ENCODE results near the gene KXD1.
"Not testable (repeated sequence)": the region's sequence is repeated elsewhere in the genome, so short reads cannot be mapped to it uniquely, and the experiment has no call there.

The KXD1 gene

DNA sequence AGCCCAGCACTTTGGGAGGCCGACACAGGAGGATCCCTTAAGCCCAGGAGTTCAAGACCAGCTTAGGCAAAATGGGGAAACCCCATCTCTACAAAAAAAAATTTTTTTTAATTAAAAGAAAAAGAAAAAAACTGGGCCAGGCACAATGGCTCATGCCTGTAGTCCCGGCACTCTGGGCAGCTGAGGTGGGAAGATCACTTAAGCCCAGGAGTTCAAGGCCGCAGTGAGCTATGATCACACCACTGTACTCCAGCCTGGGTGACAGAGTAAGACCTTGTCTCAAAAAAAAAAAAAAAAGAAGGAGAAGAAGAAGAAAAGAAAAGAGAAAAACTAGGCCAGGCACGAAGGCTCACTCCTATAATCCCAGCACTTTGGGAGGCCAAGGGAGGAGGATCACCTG lies 40.1 kb upstream of the KXD1 start:
- H3K4me3 ChIP-seq (ENCODE audit: control insufficient read depth, low read depth, low read length): no peak overlapping the region
- TF ChIP-seq, protein P1, sequence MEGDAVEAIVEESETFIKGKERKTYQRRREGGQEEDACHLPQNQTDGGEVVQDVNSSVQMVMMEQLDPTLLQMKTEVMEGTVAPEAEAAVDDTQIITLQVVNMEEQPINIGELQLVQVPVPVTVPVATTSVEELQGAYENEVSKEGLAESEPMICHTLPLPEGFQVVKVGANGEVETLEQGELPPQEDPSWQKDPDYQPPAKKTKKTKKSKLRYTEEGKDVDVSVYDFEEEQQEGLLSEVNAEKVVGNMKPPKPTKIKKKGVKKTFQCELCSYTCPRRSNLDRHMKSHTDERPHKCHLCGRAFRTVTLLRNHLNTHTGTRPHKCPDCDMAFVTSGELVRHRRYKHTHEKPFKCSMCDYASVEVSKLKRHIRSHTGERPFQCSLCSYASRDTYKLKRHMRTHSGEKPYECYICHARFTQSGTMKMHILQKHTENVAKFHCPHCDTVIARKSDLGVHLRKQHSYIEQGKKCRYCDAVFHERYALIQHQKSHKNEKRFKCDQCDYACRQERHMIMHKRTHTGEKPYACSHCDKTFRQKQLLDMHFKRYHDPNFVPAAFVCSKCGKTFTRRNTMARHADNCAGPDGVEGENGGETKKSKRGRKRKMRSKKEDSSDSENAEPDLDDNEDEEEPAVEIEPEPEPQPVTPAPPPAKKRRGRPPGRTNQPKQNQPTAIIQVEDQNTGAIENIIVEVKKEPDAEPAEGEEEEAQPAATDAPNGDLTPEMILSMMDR (IDR thresholded peaks at IDR 0.05; ENCODE audit: control insufficient read depth, insufficient read depth, low read depth, low read length, missing control alignments): no peak
- DNase-seq (ENCODE audit: low read depth): no peak

DNA sequence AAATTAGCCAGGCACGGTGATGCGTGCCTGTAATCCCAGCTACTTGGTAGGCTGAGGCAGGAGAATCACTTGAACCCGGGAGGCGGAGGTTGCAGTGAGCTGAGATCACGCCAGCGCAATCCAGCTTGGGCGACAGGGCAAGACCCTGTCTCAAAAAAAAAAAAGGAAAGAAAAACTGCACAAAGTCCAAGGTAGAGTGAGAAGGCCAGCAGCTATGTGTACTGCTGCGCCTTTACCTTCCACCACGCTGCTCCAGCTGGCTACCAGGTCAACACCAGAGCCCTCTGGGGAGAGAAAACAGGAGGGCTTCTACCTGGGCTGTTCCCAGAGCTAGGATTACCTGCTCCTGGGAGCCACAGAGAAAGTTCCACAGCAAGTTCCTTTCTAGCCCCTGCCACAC lies 39.0 kb upstream of the KXD1 start:
- TF ChIP-seq, protein P1 (IDR thresholded peaks at IDR 0.05; ENCODE audit: control insufficient read depth, insufficient read depth, low read depth, low read length, missing control alignments): no peak
- DNase-seq (ENCODE audit: low read depth): no peak
- no peak overlapping the region for H3K4me3 ChIP-seq (ENCODE audit: control insufficient read depth, low read depth, low read length)

DNA sequence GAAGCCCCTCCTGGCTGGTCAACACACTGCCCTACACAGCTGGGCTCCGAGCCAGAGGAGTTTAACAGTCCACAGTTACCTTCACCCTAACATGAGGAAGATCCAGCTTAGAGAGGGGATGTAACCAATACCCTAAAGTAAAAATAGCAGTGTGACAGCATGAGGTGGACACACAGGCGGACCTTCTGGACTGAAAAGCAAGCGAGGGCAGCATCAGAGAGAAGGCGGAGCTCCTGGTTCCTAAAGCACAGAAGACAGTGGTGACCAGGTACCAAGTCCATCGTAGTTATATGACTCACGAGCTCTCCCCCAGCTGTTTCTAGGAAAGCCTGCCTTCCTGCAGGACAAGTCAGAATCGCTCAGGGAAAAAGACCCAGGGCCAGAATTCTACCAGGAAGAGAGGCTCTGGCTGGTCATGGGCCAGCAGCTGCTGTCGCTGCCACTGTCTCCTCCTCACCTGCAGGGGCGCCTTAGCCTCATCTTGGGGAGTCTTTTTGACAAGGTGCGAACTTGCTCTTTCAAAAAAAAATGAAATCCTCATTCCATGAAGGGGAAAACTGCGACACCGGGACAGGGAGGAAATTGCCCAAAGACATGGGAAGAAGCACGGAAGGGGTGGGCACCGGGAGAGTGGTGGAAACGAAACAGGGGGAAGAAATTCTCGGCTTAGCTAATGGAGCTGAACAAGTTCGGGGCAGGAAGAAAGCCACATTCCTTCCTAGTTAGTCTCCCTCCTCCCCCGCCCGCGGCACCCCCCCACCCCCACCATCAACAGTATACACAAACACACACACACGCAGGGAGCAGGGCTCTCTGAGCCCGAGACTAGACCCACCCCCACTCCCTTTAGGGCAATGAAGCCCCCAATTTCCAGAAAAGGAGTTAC lies 37.5 kb upstream of the KXD1 start:
- TF ChIP-seq, protein P1 (IDR thresholded peaks at IDR 0.05; ENCODE audit: control insufficient read depth, insufficient read depth, low read depth, low read length, missing control alignments): peak; percentile 66
- peak overlapping the region; percentile 82 for H3K4me3 ChIP-seq (ENCODE audit: control insufficient read depth, low read depth, low read length)
- no peak for DNase-seq (ENCODE audit: low read depth)

DNA sequence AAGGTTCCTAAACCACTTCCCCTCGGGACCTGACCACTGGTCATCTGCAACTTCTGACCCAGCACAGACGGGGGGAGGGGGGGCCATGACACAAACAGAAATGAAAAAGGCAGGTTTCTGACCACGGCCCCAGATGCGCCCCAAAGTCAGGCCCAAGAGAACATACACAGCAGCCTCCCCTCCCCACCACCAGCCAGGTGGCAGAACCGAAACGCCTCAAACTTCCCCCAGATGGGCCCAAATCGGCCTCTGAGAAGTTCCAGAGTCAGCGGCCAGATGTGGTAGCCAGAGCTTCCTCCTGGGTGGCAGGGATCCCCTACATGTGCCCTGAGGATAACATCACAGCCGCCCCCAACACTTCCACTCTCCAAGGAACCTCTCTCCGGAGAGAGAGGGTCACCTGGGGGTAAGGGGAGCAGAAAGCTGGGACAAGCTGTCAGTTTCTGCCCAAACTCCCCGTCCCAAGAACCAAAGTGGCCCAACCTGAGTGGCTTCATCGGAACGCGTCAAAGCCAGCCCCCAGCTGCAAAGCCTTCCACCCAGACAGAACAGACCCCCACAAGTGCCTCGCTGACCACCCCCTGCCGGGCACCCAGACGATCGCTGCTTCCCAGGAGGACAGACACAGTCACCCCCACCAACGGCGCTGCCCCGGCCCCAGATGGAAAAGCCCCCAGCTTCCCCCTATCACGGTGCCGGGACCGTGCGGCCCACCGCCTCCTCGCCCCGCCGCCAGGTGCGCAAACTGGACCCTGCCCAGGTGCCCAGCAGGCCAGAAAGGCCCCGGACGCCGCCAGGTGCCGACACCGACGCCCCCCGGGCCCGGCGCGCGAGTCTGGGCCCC lies 36.6 kb upstream of the KXD1 start:
- no peak for DNase-seq (ENCODE audit: low read depth)
- H3K4me3 ChIP-seq (ENCODE audit: control insufficient read depth, low read depth, low read length): peak overlapping the region; percentile 82
- TF ChIP-seq, protein P1 (IDR thresholded peaks at IDR 0.05; ENCODE audit: control insufficient read depth, insufficient read depth, low read depth, low read length, missing control alignments): peak; percentile 5

DNA sequence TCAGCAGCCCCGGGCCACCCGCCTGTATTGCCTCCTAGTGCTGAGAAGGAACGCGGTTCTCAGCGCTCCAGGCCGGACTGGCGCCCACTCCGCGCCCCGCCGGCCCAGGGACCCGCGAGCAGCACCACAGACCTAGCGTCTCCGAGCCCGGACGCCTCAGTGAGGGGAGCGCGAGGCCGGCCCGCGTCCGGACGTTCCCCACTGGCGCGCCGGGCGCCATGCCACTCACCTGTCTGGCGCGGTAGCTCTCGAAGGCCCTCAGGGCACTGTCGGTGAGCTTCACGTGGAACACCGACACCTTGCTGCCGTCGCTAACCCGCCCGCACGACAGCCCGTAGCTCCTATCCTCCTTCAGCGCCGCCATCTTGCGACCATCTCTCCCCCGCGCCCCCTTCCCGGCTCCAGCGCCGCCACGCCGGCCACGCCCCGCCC lies 36.0 kb upstream of the KXD1 start, which contains the start of gene ELL:
TSS of gene ELL (minus strand) at position 379 of the 432 bp plus-strand sequence. CDS start at position 364, 15 bp downstream.
- peak within 1 kb of the TSS; percentile 82 for H3K4me3 ChIP-seq (ENCODE audit: control insufficient read depth, low read depth, low read length)
- no peak for DNase-seq (ENCODE audit: low read depth)
- TF ChIP-seq, protein P1 (IDR thresholded peaks at IDR 0.05; ENCODE audit: control insufficient read depth, insufficient read depth, low read depth, low read length, missing control alignments): no peak

DNA sequence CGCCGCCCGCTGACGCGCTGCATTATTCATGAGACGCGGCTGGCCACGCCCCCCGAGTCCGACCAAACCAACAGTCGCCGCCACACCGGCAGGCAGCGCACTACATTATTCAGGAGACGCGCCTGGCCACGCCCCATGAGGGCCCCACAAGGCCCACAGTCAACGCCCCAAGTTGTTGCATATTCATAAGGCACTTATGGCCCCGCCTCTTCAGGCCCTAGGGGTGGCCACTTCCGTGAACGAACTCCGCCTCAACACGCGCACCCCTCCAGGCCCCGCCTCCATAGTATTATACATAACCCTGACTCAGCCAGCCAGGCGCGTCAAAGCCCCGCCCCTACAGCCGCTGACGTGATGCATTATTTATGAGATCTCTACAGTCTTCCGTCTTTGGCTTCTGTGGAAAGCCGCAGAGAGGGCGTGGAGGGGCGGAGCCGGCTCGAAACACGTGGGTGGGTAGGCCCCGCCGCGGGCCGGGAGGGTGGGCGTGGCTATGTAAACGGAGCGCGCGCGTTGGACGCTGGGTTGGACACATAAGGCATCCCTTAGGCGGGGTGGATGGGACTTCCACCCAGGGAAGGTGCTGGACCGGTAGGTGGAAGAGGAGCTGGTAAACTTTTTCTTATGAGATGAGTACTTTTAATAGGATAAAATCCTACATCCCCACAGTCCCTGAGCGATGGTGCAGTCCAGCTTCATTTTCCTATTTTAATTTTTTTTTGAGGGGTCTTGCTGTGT lies 35.4 kb upstream of the KXD1 start:
- H3K4me3 ChIP-seq (ENCODE audit: control insufficient read depth, low read depth, low read length): peak overlapping the region; percentile 82

DNA sequence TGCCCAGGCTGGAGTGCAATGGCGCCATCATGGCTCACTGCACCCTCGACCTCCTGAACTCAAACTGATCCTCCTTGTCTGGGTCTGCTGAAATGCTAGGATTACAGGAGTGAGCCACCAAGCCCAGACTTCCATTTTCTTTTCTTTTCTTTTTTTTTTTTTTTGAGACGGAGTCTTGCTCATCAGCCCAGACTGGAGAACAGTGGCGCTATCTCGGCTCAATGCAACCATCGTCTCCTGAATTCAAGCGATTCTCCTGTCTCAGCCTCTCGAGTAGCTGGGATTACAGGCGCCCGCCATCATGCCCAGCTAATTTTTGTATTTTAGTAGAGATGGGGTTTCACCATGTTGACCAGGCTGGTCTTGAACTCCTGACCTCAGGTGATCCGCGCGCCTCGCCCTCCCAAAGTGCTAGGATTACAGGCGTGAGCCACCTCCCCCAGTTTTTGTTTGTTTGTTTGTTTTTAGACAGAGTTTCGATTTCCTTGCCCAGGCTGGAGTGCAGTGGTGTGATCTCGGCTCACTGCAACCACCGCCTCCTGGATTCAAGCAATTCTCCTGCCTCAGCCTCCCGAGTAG lies 34.7 kb upstream of the KXD1 start:
- peak overlapping the region; percentile 22; the same call in 1 of the 2 replicates for H3K4me3 ChIP-seq (ENCODE audit: control insufficient read depth, low read depth, low read length)

More for the DNA sequence above, 35.4 kb upstream of the KXD1 start:
- peak; percentile 99 for DNase-seq (ENCODE audit: low read depth)
- TF ChIP-seq, protein P1 (IDR thresholded peaks at IDR 0.05; ENCODE audit: control insufficient read depth, insufficient read depth, low read depth, low read length, missing control alignments): no peak

More for the DNA sequence above, 34.7 kb upstream of the KXD1 start:
- not testable (repeated sequence) for DNase-seq (ENCODE audit: low read depth)

Measured in AG09309 (cell line).